HCT116 (cell line): ENCODE results near the gene HBP1. TPM values are rescaled to one million over a fixed set of nuclear protein-coding genes. Genes with fewer than 3 reads are reported as not detected.

ENCODE experiments used
- ATAC-seq: fragments of 200-7000 bp; cut with Tn5 transposase; 2 replicates; pipeline ENCODE4 v1.9.1; 2020; ENCODE audit warnings: mild to moderate bottlenecking, moderate library complexity
- BruUV-seq: library from RNA; stranded (reverse); fragments of 400-500 nt; replicated peaks from 2 replicates; lab custom pipeline; 2021; lab: Mats Ljungman, UMichigan
- CTCF ChIA-PET: fragments of 300-600 bp; sonication (Branson Sonifier 250); formaldehyde crosslinking; loops from one replicate; lab custom pipeline; 2021; ENCODE audit warnings: antibody characterized with exemption; lab: Charles Lee
- POLR2A ChIA-PET: fragments of 300-600, 350-600 bp; sonication (Branson Sonifier 250); formaldehyde crosslinking; loops from one replicate; lab custom pipeline; 2021; ENCODE audit warnings: antibody characterized with exemption; lab: Charles Lee
- RAD21 ChIA-PET, 2 experiments: fragments of 300-600 bp; sonication (Branson Sonifier 250); formaldehyde crosslinking; loops; one replicate each; lab custom pipeline; 2023; ENCODE audit warnings: low total read pairs in 2 of 2; ENCODE audit not compliant: uncharacterized antibody in 2 of 2, unreplicated experiment in 2 of 2, low non-redundant PET in 1 of 2; lab: Charles Lee
- DNase-seq: peaks from one replicate; pipeline ENCODE4 v3.0.0-alpha.2; 2010; ENCODE audit warnings: low read depth, low spot score
- H2AFZ ChIP-seq: fragments of 200-600 bp; shearing (Covaris generic), sonication (generic); 2 replicates; pipeline ENCODE4 v1.6.1; 2017; ENCODE audit warnings: low read depth, mixed run types, mixed read lengths, antibody characterized with exemption, low read length; ENCODE audit not compliant: poor library complexity, severe bottlenecking
- H3K27ac ChIP-seq: 2 replicates; pipeline ENCODE4 v1.5.1; 2012; ENCODE audit warnings: low read depth, low read length
- H3K27me3 ChIP-seq: fragments of 200-600 bp; sonication (generic); 2 replicates; pipeline ENCODE4 v1.6.1; 2016; ENCODE audit warnings: mixed run types, low read length, mixed read lengths; ENCODE audit not compliant: insufficient read depth
- H3K36me3 ChIP-seq, 2 experiments: fragments of 200-500 bp in 1 of 2; fragments of 200-600 bp in 1 of 2; sonication (Bioruptor generic) in 1 of 2; sonication (generic) in 1 of 2; 2 replicates each; pipeline versions ENCODE4 v1.5.1 to v1.6.1; 2014 to 2016; ENCODE audit warnings: low read length in 2 of 2, inconsistent platforms in 1 of 2, mixed read lengths in 1 of 2, mixed run types in 1 of 2; ENCODE audit not compliant: insufficient read depth in 2 of 2, control insufficient read depth in 1 of 2
- H3K4me1 ChIP-seq, 2 experiments: fragments of 200-600 bp in 1 of 2; sonication (generic) in 1 of 2; 2 replicates each; pipeline versions ENCODE4 v1.5.1 to v1.6.1; 2012 to 2017; ENCODE audit warnings: low read length in 2 of 2, inconsistent platforms in 1 of 2, mild to moderate bottlenecking in 1 of 2, mixed read lengths in 1 of 2, mixed run types in 1 of 2, moderate library complexity in 1 of 2; ENCODE audit not compliant: insufficient read depth in 2 of 2, control insufficient read depth in 1 of 2
- H3K4me2 ChIP-seq: fragments of 200-600 bp; sonication (generic); 2 replicates; pipeline ENCODE4 v1.6.1; 2017; ENCODE audit warnings: mixed run types, low read length, mixed read lengths
- H3K4me3 ChIP-seq, 2 experiments: fragments of 200-600 bp in 1 of 2; sonication (generic) in 1 of 2; replicated peaks in 1 of 2; 2 replicates each; pipeline ENCODE4 v1.5.1; 2011 to 2016; ENCODE audit warnings: low read length in 2 of 2, control low read depth in 1 of 2, low read depth in 1 of 2, mild to moderate bottlenecking in 1 of 2, mixed read lengths in 1 of 2, mixed run types in 1 of 2
- H3K79me2 ChIP-seq: fragments of 200-600 bp; sonication (generic); 2 replicates; pipeline ENCODE4 v1.6.1; 2017; ENCODE audit warnings: mild to moderate bottlenecking, mixed run types, low read length, moderate library complexity, mixed read lengths; ENCODE audit not compliant: insufficient read depth
- H3K9ac ChIP-seq: fragments of 200-600 bp; sonication (generic); 2 replicates; pipeline ENCODE4 v1.6.1; 2016; ENCODE audit warnings: low read length, mixed read lengths
- H3K9me2 ChIP-seq: fragments of 200-600 bp; sonication (generic), shearing (Covaris generic); 2 replicates; pipeline ENCODE4 v1.6.1; 2017; ENCODE audit warnings: mixed run types, mild to moderate bottlenecking, moderate library complexity; ENCODE audit not compliant: insufficient read depth
- H3K9me3 ChIP-seq, 2 experiments: fragments of 200-500 bp in 1 of 2; fragments of 200-600 bp in 1 of 2; sonication (Bioruptor generic) in 1 of 2; sonication (generic) in 1 of 2; 2 replicates each; pipeline ENCODE4 v1.6.1; 2014 to 2017; ENCODE audit warnings: low read length in 2 of 2, mixed read lengths in 2 of 2, inconsistent platforms in 1 of 2, low read depth in 1 of 2, mild to moderate bottlenecking in 1 of 2, mixed run types in 1 of 2, moderate library complexity in 1 of 2; ENCODE audit not compliant: control insufficient read depth in 1 of 2, insufficient read depth in 1 of 2
- H4K20me1 ChIP-seq: fragments of 200-600 bp; sonication (generic), shearing (Covaris generic); 2 replicates; pipeline ENCODE4 v1.6.1; 2017; ENCODE audit warnings: mixed run types, mild to moderate bottlenecking, moderate library complexity; ENCODE audit not compliant: insufficient read depth
- CBX3 ChIP-seq: IDR thresholded peaks from 2 replicates; pipeline ENCODE4 v1.6.1; 2012; ENCODE audit warnings: low read depth
- CEBPB ChIP-seq: IDR thresholded peaks from 2 replicates; pipeline ENCODE4 v1.6.1; 2012; ENCODE audit warnings: low read depth
- EGR1 ChIP-seq: IDR thresholded peaks from 2 replicates; pipeline ENCODE4 v1.6.1; 2012; ENCODE audit warnings: low read depth
- ELF1 ChIP-seq: IDR thresholded peaks from 2 replicates; pipeline ENCODE4 v1.6.1; 2012; ENCODE audit warnings: low read depth, borderline replicate concordance
- EZH2 ChIP-seq: fragments of 200-600 bp; sonication (generic); IDR thresholded peaks from 2 replicates; pipeline ENCODE4 v1.6.1; 2017; ENCODE audit warnings: antibody characterized with exemption, mixed run types
- EZH2phosphoT487 ChIP-seq: fragments of 200-600 bp; IDR thresholded peaks from 2 replicates; pipeline ENCODE4 v1.6.1; 2018; ENCODE audit warnings: antibody characterized with exemption, borderline replicate concordance
- FOSL1 ChIP-seq: IDR thresholded peaks from 2 replicates; pipeline ENCODE4 v1.6.1; 2012; ENCODE audit warnings: low read depth
- JUND ChIP-seq: IDR thresholded peaks from 2 replicates; pipeline ENCODE4 v1.6.1; 2012
- POLR2A ChIP-seq: IDR thresholded peaks from 2 replicates; pipeline ENCODE4 v1.7.0; 2011; ENCODE audit warnings: borderline replicate concordance; ENCODE audit not compliant: insufficient read depth, insufficient read length; ENCODE audit errors: extremely low read depth
- POLR2AphosphoS5 ChIP-seq: IDR thresholded peaks from 2 replicates; pipeline ENCODE4 v1.6.1; 2011; ENCODE audit warnings: mild to moderate bottlenecking, low read depth, low read length, moderate library complexity
- RAD21 ChIP-seq: IDR thresholded peaks from 2 replicates; pipeline ENCODE4 v1.6.1; 2012; ENCODE audit warnings: low read depth, mild to moderate bottlenecking
- SP1 ChIP-seq: IDR thresholded peaks from 2 replicates; pipeline ENCODE4 v1.6.1; 2012; ENCODE audit warnings: low read depth
- SRF ChIP-seq: IDR thresholded peaks from 2 replicates; pipeline ENCODE4 v1.6.1; 2012; ENCODE audit warnings: low read depth
- YY1 ChIP-seq: IDR thresholded peaks from 2 replicates; pipeline ENCODE4 v1.6.1; 2011; ENCODE audit warnings: low read length, low read depth, moderate library complexity, mild to moderate bottlenecking; ENCODE audit not compliant: insufficient replicate concordance; ENCODE audit errors: extremely low read depth
- ZFX ChIP-seq: fragments of 450-650 bp; IDR thresholded peaks from 2 replicates; pipeline ENCODE4 v1.6.1; 2017
- intact Hi-C: fragments of 100-400 bp; cut with micrococcal nuclease; formaldehyde crosslinking; loops from 2 replicates; pipeline ENCODE4 v1.10.0; 2022
- total RNA-seq: library from RNA; stranded (reverse); gene quantifications from one replicate; pipeline ENCODE4 v1.2.1, GENCODE V29; 2021; ENCODE audit not compliant: unreplicated experiment
- TF ChIP-seq, protein P1 (sequence below): IDR thresholded peaks from 2 replicates; pipeline ENCODE4 v1.6.1; 2012; ENCODE audit warnings: low read depth
- TF ChIP-seq, protein P2 (sequence below): IDR thresholded peaks from 2 replicates; pipeline ENCODE4 v1.6.1; 2011; ENCODE audit warnings: mild to moderate bottlenecking, low read length, moderate library complexity; ENCODE audit not compliant: insufficient replicate concordance; ENCODE audit errors: extremely low read depth
- TF ChIP-seq, protein P3 (sequence below): IDR thresholded peaks from 2 replicates; pipeline ENCODE4 v1.6.1; 2012
- TF ChIP-seq, protein P4 (sequence below), 3 experiments: fragments of 200-600 bp in 1 of 3; sonication (generic) in 1 of 3; IDR thresholded peaks in 2 of 3; conservative IDR thresholded peaks in 1 of 3; 2 replicates each; pipeline ENCODE4 v1.5.1; 2012 to 2017; ENCODE audit warnings: low read depth in 2 of 3, low read length in 2 of 3, antibody characterized with exemption in 1 of 3, borderline replicate concordance in 1 of 3, control low read depth in 1 of 3, mild to moderate bottlenecking in 1 of 3, mixed read lengths in 1 of 3, mixed run types in 1 of 3, moderate library complexity in 1 of 3; ENCODE audit not compliant: insufficient read depth in 1 of 3
- TF ChIP-seq, protein P5 (sequence below): IDR thresholded peaks from 2 replicates; pipeline ENCODE4 v1.6.1; 2012

HBP1 gene
- total RNA-seq, 1 experiment from 2014 or later = 24.3 TPM

DNA sequence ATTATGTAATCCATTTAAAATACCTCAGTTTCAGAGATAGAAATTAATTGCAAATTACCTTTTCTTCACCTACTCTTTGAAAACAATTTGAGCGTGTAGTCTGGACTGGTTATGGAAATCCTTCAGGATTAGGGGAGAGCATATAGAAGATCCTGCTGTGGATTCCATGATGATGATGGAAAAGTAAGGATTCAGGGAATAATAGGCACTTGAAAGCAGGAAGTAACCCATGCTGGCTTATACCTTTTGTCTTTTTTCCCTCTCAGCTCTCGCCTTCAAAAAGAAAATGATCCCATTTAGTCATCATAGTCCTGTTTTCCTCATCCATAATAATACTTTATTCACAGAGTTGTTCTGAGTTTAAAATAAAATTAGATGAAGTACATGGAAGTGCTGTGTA is 4.4 kb downstream of the HBP1 start:
- TSS peak; percentile 5 for BruUV-seq
- TF ChIP-seq SRF = no peak
- TF ChIP-seq EZH2 = no peak
- TF ChIP-seq, protein P1, sequence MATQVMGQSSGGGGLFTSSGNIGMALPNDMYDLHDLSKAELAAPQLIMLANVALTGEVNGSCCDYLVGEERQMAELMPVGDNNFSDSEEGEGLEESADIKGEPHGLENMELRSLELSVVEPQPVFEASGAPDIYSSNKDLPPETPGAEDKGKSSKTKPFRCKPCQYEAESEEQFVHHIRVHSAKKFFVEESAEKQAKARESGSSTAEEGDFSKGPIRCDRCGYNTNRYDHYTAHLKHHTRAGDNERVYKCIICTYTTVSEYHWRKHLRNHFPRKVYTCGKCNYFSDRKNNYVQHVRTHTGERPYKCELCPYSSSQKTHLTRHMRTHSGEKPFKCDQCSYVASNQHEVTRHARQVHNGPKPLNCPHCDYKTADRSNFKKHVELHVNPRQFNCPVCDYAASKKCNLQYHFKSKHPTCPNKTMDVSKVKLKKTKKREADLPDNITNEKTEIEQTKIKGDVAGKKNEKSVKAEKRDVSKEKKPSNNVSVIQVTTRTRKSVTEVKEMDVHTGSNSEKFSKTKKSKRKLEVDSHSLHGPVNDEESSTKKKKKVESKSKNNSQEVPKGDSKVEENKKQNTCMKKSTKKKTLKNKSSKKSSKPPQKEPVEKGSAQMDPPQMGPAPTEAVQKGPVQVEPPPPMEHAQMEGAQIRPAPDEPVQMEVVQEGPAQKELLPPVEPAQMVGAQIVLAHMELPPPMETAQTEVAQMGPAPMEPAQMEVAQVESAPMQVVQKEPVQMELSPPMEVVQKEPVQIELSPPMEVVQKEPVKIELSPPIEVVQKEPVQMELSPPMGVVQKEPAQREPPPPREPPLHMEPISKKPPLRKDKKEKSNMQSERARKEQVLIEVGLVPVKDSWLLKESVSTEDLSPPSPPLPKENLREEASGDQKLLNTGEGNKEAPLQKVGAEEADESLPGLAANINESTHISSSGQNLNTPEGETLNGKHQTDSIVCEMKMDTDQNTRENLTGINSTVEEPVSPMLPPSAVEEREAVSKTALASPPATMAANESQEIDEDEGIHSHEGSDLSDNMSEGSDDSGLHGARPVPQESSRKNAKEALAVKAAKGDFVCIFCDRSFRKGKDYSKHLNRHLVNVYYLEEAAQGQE = no peak
- TF ChIP-seq FOSL1 = no peak
- TF ChIP-seq ZFX = no peak
- no peak for TF ChIP-seq EGR1
- no peak for TF ChIP-seq POLR2A
- TF ChIP-seq CEBPB = no peak
- TF ChIP-seq, protein P2, sequence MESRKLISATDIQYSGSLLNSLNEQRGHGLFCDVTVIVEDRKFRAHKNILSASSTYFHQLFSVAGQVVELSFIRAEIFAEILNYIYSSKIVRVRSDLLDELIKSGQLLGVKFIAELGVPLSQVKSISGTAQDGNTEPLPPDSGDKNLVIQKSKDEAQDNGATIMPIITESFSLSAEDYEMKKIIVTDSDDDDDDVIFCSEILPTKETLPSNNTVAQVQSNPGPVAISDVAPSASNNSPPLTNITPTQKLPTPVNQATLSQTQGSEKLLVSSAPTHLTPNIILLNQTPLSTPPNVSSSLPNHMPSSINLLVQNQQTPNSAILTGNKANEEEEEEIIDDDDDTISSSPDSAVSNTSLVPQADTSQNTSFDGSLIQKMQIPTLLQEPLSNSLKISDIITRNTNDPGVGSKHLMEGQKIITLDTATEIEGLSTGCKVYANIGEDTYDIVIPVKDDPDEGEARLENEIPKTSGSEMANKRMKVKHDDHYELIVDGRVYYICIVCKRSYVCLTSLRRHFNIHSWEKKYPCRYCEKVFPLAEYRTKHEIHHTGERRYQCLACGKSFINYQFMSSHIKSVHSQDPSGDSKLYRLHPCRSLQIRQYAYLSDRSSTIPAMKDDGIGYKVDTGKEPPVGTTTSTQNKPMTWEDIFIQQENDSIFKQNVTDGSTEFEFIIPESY = no peak
- TF ChIP-seq JUND = no peak
- no peak for TF ChIP-seq ELF1
- TF ChIP-seq POLR2AphosphoS5 = no peak
- no peak for TF ChIP-seq SP1
- TF ChIP-seq, protein P3, sequence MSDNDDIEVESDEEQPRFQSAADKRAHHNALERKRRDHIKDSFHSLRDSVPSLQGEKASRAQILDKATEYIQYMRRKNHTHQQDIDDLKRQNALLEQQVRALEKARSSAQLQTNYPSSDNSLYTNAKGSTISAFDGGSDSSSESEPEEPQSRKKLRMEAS = no peak
- TF ChIP-seq EZH2phosphoT487 = no peak
- no peak for TF ChIP-seq CBX3
- TF ChIP-seq, protein P4, sequence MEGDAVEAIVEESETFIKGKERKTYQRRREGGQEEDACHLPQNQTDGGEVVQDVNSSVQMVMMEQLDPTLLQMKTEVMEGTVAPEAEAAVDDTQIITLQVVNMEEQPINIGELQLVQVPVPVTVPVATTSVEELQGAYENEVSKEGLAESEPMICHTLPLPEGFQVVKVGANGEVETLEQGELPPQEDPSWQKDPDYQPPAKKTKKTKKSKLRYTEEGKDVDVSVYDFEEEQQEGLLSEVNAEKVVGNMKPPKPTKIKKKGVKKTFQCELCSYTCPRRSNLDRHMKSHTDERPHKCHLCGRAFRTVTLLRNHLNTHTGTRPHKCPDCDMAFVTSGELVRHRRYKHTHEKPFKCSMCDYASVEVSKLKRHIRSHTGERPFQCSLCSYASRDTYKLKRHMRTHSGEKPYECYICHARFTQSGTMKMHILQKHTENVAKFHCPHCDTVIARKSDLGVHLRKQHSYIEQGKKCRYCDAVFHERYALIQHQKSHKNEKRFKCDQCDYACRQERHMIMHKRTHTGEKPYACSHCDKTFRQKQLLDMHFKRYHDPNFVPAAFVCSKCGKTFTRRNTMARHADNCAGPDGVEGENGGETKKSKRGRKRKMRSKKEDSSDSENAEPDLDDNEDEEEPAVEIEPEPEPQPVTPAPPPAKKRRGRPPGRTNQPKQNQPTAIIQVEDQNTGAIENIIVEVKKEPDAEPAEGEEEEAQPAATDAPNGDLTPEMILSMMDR (IDR thresholded peaks at IDR 0.05 in 2 of 3, conservative IDR thresholded peaks at IDR 0.05 in 1 of 3; ENCODE audit: borderline replicate concordance in 1 of 3, insufficient read depth in 1 of 3, low read depth in 2 of 3, low read length in 2 of 3) = no peak
- TF ChIP-seq, protein P5, sequence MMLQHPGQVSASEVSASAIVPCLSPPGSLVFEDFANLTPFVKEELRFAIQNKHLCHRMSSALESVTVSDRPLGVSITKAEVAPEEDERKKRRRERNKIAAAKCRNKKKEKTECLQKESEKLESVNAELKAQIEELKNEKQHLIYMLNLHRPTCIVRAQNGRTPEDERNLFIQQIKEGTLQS = no peak
- no peak for TF ChIP-seq RAD21
- no peak for TF ChIP-seq YY1
- H3K4me1 ChIP-seq = peaks cover 6 to 10% of the 10 kb centered on the region in 2 experiments
- ATAC-seq (no peak), DNase-seq (no peak)
- no peaks in the 10 kb centered on the region for H3K9me3 ChIP-seq
- no peak overlapping the region for H3K27ac ChIP-seq
- CTCF ChIA-PET = no interaction called here
- no peak overlapping the region for H3K4me2 ChIP-seq
- POLR2A ChIA-PET = no interaction called here
- peaks cover 55% of the 10 kb centered on the region for H3K79me2 ChIP-seq
- no peak overlapping the region for H3K9ac ChIP-seq
- no peaks in the 10 kb centered on the region for H4K20me1 ChIP-seq
- H3K36me3 ChIP-seq = no peaks in the 10 kb centered on the region
- no peaks in the 10 kb centered on the region for H3K9me2 ChIP-seq
- H3K4me3 ChIP-seq = no peak overlapping the region
- intact Hi-C loops = no loop called here
- H3K27me3 ChIP-seq = no peaks in the 10 kb centered on the region
- RAD21 ChIA-PET = no interaction called here
- no peak overlapping the region for H2AFZ ChIP-seq
